ENCODE results near the gene USP19.

Gene USP19

DNA sequence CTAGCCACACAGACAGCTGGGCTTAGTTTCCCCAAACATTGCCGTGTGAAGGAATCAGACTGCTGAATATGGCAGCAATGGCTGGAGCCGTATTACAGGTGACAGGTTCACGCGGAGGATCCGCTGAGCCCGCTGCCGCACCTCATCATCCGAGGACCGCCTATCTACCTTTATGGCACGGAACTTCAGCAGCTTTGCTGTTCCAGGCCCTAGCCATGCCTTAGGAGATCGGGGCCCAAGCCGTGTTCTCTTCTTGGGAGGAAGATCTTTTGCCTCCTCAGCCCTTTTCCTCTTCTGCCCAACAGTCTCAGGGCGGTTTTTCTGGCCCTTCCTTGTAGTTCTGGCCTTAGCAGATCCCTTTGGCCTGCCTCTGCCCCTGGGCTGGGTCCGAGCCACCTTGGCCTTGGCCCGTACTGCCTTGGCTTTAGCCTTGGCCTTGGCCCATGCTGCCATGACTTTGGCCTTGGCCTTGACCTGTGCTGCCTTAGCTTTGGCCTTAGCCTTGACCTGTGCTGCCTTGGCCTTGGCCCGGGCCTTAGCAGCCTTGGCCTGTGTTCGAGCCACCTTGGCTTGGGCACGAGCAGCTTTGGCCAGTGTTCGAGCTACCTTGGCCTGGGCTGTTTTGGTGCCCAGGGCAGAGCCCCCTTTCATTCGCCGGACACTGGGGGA, 42.3 kb upstream of the USP19 start:
- Mint-ChIP-seq H3K4me3 (peak overlapping the region in 1 of 3 experiments; percentile 34), H3K27ac (no peak overlapping the region), H3K27me3 (ENCODE audit: low read depth) (no peaks in the 10 kb centered on the region), H3K4me1 (peaks cover 12% of the 10 kb centered on the region), H3K9me3 (no peaks in the 10 kb centered on the region), H3K36me3 (ENCODE audit: low read depth) (peaks cover 16% of the 10 kb centered on the region)
- TF ChIP-seq, protein P1, sequence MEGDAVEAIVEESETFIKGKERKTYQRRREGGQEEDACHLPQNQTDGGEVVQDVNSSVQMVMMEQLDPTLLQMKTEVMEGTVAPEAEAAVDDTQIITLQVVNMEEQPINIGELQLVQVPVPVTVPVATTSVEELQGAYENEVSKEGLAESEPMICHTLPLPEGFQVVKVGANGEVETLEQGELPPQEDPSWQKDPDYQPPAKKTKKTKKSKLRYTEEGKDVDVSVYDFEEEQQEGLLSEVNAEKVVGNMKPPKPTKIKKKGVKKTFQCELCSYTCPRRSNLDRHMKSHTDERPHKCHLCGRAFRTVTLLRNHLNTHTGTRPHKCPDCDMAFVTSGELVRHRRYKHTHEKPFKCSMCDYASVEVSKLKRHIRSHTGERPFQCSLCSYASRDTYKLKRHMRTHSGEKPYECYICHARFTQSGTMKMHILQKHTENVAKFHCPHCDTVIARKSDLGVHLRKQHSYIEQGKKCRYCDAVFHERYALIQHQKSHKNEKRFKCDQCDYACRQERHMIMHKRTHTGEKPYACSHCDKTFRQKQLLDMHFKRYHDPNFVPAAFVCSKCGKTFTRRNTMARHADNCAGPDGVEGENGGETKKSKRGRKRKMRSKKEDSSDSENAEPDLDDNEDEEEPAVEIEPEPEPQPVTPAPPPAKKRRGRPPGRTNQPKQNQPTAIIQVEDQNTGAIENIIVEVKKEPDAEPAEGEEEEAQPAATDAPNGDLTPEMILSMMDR (IDR thresholded peaks at IDR 0.05; ENCODE audit: unreplicated experiment in 3 of 3): no peak

DNA sequence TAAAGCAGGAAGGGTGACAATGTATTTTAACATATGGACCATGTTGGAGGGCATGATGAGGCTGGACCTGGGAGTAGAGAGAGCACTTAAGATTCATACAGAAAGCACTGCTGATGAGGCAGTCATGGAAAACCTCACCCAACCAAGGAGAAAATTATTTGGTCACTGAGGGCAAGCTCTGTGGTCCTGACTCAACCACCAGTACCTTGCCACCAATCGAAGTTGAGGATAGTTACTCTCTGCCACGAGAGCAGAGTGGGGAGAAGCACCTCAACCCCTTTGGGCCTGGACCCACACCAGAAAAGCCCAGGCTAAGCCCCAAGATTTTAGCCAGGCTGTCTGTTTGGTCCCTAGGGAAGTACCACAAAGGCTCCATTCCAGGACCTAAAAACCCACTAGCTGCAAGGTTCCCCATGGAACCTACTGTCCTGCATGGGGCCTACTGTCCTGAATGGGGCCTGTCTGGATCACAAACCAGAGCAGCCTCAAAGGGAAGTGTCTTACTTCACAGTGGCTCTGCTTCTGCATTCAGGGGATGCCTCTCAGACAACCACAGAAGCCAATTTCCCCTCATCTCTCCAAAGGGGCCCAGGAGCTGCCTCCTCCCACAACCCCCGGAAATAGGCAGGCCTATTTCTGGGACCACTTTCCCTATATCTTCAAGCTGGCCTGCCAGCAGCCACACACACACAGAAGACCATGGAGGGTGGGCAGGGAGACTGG, 41.3 kb upstream of the USP19 start:
- Mint-ChIP-seq H3K9me3 (no peaks in the 10 kb centered on the region), H3K27ac (no peak overlapping the region), H3K36me3 (ENCODE audit: low read depth) (peaks cover 16% of the 10 kb centered on the region), H3K4me3 (peak overlapping the region in 1 of 3 experiments; percentile 38), H3K4me1 (peaks cover 17% of the 10 kb centered on the region), H3K27me3 (ENCODE audit: low read depth) (no peaks in the 10 kb centered on the region)
- TF ChIP-seq, protein P1 (IDR thresholded peaks at IDR 0.05; ENCODE audit: unreplicated experiment in 3 of 3): no peak

DNA sequence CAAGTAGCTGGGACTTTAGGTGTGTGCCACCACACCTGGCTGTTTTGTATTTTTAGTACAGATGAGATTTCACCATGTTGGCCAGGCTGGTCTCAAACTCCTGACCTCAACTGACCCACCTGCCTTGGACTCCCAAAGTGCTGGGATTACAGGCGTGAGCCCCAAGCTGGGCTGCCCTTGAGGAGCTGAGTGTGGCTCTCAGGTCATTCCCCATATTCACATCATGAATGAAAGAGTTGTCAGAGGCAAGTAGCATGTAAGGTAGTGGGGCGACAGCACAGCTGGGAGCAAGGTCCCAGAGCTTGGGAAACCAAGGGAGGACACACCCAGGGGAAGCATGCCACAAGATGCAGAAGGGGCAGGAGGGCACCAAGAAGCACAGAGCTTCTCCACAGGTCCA, 40.6 kb upstream of the USP19 start:
- H3K9me3 Mint-ChIP-seq: no peaks in the 10 kb centered on the region
- H3K4me1 Mint-ChIP-seq: peaks cover 17% of the 10 kb centered on the region
- H3K27ac Mint-ChIP-seq: no peak overlapping the region
- no peak overlapping the region for H3K4me3 Mint-ChIP-seq
- H3K27me3 Mint-ChIP-seq (ENCODE audit: low read depth): no peaks in the 10 kb centered on the region
- TF ChIP-seq, protein P1 (IDR thresholded peaks at IDR 0.05; ENCODE audit: unreplicated experiment in 3 of 3): no peak
- peaks cover 16% of the 10 kb centered on the region for H3K36me3 Mint-ChIP-seq (ENCODE audit: low read depth)

DNA sequence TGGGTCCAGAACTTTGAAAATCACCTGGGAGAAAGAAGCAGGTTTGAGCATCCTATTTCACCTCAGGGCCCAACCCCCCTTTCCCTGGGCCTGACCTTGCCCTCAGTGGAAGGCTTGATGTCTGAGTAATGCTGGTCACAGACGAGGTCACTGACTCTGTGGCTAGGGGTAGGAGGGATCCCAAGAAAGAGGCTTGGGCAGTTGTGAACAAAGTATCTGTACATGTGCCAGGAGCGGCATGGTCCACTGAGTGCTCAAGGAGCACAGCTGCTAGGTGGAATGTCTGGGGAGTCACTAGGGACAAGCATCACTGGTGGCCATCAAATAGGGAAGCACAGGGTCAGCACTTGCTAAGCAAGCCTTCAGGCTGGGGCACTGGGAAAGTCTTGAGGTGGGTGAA, 38.2 kb upstream of the USP19 start:
- Mint-ChIP-seq H3K36me3 (ENCODE audit: low read depth) (peaks cover 7% of the 10 kb centered on the region), H3K4me3 (no peak overlapping the region), H3K27ac (no peak overlapping the region), H3K27me3 (ENCODE audit: low read depth) (no peaks in the 10 kb centered on the region), H3K4me1 (peaks cover 5% of the 10 kb centered on the region), H3K9me3 (no peaks in the 10 kb centered on the region)
- TF ChIP-seq, protein P1 (IDR thresholded peaks at IDR 0.05; ENCODE audit: unreplicated experiment in 3 of 3): no peak

DNA sequence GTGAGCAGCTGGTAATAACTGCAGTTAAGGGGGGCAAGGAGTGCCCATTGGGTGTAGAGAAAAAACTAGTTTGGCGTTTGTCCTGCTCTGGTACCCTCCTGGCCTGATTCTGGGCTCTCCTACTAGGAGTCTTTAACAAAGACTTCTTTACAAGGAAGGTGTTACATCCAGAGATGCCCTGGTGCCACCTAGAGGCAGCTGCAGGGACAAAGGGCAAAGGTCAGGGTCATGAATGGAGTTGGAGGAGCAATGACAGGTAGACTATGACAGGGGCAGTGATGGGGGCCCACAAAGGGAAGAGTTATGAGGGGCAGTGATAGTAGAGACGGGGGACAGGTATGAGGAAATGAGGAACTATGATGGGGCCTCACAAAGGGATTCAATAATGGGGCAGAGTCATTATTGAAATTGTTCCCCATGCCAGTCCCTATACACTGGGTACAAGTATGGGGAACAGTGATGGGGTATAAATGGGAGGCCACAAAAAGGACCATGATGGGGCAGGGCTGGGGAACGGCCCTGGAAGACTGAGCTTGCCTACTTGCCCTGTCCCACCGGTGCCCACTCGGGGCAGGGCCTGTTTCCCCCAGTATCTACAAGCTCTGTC, 37.6 kb upstream of the USP19 start:
- H3K27me3 Mint-ChIP-seq (ENCODE audit: low read depth): no peaks in the 10 kb centered on the region
- peaks cover 3% of the 10 kb centered on the region for H3K36me3 Mint-ChIP-seq (ENCODE audit: low read depth)
- TF ChIP-seq, protein P1 (IDR thresholded peaks at IDR 0.05; ENCODE audit: unreplicated experiment in 3 of 3): peak in 1 of 3 experiments; percentile 17

More for the DNA sequence above, 37.6 kb upstream of the USP19 start:
- H3K27ac Mint-ChIP-seq: peak overlapping the region in 1 of 3 experiments; percentile 14
- H3K9me3 Mint-ChIP-seq: no peaks in the 10 kb centered on the region
- no peak overlapping the region for H3K4me3 Mint-ChIP-seq
- peaks cover 5% of the 10 kb centered on the region for H3K4me1 Mint-ChIP-seq
